Epithelial cell of proximal tubule (primary cell): Measurements from ENCODE around the gene ARIH1. TPM values are rescaled to one million over a fixed set of nuclear protein-coding genes. Genes with fewer than 3 reads are reported as not detected.

Experiments used
- DNase-seq: peaks from one replicate; pipeline ENCODE4 v3.0.0-alpha.2; 2011; ENCODE audit warnings: low read depth
- H3K4me3 ChIP-seq: 2 replicates; pipeline ENCODE4 v1.5.1; 2011; ENCODE audit warnings: low read depth, mild to moderate bottlenecking, low read length
- CTCF ChIP-seq: conservative IDR thresholded peaks from 2 replicates; pipeline ENCODE4 v1.5.1; 2012; ENCODE audit warnings: low read depth, mild to moderate bottlenecking, low read length
- total RNA-seq: library from RNA; depleted of rRNA; stranded (reverse); fragments of >200 nt; gene quantifications from 2 replicates; pipeline ENCODE4 v1.2.3, GENCODE V29; 2015

ARIH1 gene
- total RNA-seq, 1 donor from 2014 or later, result 29.3 TPM

DNA sequence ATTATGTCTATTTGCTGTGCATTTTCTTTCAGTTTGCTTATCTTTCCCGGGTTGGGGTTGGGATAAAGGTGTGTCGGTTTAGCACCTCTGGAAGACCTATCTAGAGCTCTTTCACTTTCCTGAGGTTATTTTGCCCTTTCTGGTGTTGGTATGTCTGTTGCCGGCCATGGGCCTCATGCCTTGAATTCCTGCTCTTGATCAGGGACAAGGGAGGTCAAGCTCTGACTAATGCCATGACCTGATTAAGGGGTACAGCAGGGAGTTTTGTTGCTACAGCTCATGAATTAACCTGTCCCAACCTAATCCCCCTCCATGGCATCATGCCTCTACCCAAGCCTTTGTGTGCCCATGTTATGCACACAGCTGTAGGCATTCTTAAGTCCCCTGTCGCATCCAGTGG is 109.9 kb downstream of the ARIH1 start:
- no peak for DNase-seq
- no peak for TF ChIP-seq CTCF
- H3K4me3 ChIP-seq, result no peak overlapping the region

DNA sequence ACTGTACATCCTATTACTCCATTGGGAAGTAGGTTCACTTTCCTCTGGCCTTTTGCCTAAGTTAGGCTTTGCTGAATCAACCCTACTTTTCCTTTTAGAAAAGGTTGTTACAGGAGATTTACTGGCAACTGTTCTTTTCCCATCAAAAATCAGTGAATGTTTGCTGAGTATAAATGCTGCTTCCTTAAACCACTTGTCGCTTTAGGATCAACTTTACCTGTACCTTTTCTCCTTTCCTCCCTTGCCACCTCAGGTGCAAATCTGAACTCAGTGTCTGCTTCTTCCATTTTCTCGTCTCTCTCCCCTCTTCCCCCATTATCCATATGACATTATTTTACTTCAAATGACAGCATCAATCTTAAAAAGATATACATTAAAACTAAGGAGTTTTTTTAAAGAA is 110.9 kb downstream of the ARIH1 start:
- no peak for DNase-seq
- no peak overlapping the region for H3K4me3 ChIP-seq
- no peak for TF ChIP-seq CTCF

- H3K4me3 ChIP-seq, result no peak overlapping the region
- no peak for DNase-seq
- peak; percentile 52 for TF ChIP-seq CTCF
These were observed 111.4 kb downstream of the ARIH1 start for GRCh38 chr15:72585476-72586058.

GRCh38 chr15:72588096-72588495 is 114.0 kb downstream of the ARIH1 start:
- no peak for TF ChIP-seq CTCF
- no peak overlapping the region for H3K4me3 ChIP-seq
- DNase-seq, result no peak

GRCh38 chr15:72590427-72590826 is 116.3 kb downstream of the ARIH1 start:
- TF ChIP-seq CTCF, result no peak

GRCh38 chr15:72591361-72591760 is 117.2 kb downstream of the ARIH1 start:
- no peak for DNase-seq
- H3K4me3 ChIP-seq, result no peak overlapping the region
- TF ChIP-seq CTCF, result no peak

More at GRCh38 chr15:72590427-72590826, 116.3 kb downstream of the ARIH1 start:
- no peak for DNase-seq
- no peak overlapping the region for H3K4me3 ChIP-seq

DNA sequence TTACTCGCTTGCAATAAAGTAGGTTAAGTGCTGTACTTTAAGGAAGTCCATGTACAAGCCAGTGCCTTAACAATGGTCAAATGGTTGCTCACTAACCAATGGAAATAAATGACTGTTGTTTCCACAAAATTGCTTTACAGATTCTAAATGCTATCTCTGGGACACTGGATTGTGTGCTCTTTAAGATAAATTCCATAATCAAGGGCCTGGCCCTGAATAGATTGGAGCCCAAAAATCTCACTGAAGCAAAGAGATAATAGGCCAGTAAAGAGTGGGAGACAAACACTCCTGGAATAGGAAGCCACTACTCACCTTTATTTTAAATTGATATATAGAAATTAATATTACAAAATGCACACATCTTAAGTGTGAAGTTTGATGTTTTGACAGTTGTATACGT is 118.0 kb downstream of the ARIH1 start:
- no peak for TF ChIP-seq CTCF
- no peak for DNase-seq
- H3K4me3 ChIP-seq, result no peak overlapping the region
